Epithelial cell of esophagus (primary cell): ENCODE measurements around the gene C11orf68.

Experiments
- DNase-seq: peaks from one replicate; pipeline ENCODE4 v3.0.0; 2010; ENCODE audit warnings: low read depth
- H3K4me3 ChIP-seq: 2 replicates; pipeline ENCODE4 v1.5.1; 2011; ENCODE audit warnings: mild to moderate bottlenecking, low read length, control low read depth
- TF ChIP-seq, protein P1 (sequence below): IDR thresholded peaks from 2 replicates; pipeline ENCODE4 v1.5.1; 2011; ENCODE audit warnings: low read depth, mild to moderate bottlenecking, low read length, control low read depth, inconsistent platforms; ENCODE audit not compliant: insufficient read depth; ENCODE audit errors: missing control alignments

The C11orf68 gene

DNA sequence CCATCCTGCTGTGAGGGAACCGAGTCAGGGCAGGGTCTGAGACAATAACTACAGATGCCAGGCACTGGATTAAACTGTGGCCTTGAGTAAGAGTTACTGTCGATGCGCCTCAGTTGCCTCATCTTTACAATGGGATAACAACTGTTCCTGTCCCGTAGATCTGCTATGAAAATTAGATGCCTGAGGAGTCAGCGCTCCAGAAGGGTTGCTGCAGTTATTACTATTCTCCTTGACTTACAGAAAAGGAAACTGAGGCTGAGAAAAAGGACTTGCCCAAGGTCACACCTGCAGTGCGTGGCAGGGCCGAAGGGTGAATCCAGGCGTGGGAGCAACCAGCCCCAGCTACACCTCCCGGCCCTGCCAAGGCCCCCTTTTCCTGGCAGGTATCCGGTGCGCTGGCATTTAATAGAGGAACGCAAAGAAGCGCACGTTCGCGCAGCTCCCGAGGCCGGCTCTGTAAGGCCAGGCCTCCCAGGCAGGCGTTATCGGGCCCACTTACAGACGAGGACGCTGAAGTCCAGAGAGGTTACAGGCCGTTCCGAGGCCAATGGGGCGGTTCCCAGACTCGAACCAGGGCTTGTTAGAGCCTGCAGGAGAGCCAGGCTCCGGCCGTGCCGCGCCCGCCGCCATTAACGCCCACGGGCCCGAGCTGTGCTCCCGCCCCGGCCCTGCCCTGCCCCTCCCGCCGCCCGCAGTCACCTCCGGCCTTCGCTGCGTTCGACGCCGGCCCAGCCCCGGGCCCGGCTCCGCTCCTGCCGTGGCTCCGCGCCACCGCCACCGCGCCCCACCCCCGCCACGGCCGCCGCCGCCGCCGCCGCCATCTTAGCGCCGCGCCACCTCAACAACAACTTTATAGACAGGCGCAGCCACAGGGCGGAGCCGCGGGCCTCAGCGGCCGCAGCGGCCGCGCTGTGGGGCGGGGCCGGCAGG is at the start of gene C11orf68:
TSS of gene C11orf68 (minus strand) at position 852 of the 930 bp plus-strand sequence. CDS start at position 821, 31 bp downstream.
- TF ChIP-seq, protein P1, sequence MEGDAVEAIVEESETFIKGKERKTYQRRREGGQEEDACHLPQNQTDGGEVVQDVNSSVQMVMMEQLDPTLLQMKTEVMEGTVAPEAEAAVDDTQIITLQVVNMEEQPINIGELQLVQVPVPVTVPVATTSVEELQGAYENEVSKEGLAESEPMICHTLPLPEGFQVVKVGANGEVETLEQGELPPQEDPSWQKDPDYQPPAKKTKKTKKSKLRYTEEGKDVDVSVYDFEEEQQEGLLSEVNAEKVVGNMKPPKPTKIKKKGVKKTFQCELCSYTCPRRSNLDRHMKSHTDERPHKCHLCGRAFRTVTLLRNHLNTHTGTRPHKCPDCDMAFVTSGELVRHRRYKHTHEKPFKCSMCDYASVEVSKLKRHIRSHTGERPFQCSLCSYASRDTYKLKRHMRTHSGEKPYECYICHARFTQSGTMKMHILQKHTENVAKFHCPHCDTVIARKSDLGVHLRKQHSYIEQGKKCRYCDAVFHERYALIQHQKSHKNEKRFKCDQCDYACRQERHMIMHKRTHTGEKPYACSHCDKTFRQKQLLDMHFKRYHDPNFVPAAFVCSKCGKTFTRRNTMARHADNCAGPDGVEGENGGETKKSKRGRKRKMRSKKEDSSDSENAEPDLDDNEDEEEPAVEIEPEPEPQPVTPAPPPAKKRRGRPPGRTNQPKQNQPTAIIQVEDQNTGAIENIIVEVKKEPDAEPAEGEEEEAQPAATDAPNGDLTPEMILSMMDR = no peak
- peak; percentile 60 for DNase-seq
- peak within 1 kb of the TSS; percentile 85 for H3K4me3 ChIP-seq

DNA sequence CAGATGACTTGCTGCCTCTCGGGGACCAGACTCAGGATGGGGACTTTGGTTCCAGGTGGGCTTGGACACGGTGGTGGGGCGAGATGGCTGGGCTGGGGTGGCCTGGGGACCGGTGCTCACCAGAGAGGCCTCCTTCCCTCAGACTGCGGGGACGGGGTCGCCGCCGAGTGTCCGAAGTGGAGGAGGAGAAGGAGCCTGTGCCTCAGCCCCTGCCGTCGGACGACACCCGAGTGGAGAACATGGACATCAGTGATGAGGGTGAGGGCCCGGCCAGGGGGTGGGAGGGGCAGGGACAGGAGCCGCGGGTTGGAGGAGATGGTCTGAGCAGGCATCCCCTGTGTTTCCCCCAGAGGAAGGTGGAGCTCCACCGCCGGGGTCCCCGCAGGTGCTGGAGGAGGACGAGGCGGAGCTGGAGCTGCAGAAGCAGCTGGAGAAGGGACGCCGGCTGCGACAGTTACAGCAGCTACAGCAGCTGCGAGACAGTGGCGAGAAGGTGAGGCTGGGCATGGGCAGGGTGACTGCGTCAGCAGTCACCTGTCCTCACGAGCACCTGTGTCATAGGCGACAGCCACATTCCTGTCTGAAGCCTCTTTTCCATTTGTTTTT is 48.6 kb upstream of the C11orf68 start:
- TF ChIP-seq, protein P1 = no peak
- no peak for DNase-seq
- H3K4me3 ChIP-seq = no peak overlapping the region

DNA sequence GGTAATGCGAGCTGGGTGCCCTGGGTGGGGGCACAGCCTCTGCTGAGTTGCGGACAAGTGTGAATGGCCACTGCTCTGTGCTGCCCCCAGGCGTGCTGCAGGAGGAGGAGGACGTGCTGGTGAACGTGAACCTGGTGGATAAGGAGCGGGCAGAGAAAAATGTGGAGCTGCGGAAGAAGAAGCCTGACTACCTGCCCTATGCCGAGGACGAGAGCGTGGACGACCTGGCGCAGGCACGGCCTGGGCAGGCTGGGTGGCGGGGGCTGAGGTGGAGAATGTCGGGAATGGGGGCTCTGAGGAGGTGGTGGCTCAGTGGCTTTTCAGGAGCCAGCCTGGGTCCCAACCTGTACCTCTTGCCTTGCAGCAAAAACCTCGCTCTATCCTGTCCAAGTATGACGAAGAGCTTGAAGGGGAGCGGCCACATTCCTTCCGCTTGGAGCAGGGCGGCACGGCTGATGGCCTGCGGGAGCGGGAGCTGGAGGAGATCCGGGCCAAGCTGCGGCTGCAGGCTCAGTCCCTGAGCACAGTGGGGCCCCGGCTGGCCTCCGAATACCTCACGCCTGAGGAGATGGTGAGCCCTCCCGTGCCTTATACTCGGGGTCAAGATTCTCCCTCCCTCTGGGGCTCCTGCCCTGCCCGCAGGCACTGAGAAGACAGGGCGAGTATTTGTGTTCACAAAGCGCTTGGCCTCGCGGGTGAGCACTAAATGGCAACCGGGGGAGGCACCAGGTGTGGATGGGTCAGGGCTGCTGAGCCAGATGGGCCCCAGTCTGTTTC is 47.3 kb upstream of the C11orf68 start:
- TF ChIP-seq, protein P1 = no peak
- H3K4me3 ChIP-seq = no peak overlapping the region
- DNase-seq = no peak

DNA sequence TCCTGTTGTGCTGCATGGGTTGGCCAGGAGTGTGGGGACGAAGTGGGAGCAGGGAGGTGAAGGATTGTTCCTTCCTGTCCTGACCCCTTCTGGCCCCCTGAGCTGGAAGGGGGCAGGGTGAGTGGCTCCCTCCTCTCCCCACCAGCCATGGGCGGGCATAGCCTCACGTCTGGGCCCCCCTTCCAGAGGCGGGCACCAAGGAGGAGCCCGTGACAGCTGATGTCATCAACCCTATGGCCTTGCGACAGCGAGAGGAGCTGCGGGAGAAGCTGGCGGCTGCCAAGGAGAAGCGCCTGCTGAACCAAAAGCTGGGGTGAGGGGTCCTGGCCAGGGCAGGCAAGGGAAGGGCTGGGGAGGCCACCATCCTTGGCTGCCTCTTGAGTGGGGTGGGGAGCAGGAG is 46.0 kb upstream of the C11orf68 start:
- TF ChIP-seq, protein P1 = no peak
- H3K4me3 ChIP-seq = no peak overlapping the region
- DNase-seq = no peak

DNA sequence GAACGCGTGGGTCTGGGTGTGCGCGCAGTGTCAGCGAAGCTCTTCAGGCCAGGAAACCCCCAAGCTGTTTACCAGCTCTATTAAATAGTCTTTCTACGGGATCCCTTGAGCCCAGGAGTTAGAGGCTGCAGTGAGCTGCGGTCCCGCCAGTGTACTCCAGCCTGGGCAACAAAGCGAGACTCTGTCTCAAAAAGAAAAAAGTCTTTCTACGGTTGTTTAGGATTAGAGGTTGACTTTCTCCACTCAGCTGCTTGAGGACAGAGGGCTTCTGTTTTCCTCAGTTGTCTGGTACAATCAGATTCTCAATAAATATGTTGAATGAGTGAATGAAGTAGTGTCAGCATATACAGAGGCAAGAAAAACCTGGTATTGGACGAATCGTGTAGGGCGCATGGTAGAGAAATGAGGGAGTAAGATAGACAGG is 43.3 kb upstream of the C11orf68 start:
- no peak for DNase-seq
- TF ChIP-seq, protein P1 = no peak
- peak overlapping the region; percentile 83 for H3K4me3 ChIP-seq

DNA sequence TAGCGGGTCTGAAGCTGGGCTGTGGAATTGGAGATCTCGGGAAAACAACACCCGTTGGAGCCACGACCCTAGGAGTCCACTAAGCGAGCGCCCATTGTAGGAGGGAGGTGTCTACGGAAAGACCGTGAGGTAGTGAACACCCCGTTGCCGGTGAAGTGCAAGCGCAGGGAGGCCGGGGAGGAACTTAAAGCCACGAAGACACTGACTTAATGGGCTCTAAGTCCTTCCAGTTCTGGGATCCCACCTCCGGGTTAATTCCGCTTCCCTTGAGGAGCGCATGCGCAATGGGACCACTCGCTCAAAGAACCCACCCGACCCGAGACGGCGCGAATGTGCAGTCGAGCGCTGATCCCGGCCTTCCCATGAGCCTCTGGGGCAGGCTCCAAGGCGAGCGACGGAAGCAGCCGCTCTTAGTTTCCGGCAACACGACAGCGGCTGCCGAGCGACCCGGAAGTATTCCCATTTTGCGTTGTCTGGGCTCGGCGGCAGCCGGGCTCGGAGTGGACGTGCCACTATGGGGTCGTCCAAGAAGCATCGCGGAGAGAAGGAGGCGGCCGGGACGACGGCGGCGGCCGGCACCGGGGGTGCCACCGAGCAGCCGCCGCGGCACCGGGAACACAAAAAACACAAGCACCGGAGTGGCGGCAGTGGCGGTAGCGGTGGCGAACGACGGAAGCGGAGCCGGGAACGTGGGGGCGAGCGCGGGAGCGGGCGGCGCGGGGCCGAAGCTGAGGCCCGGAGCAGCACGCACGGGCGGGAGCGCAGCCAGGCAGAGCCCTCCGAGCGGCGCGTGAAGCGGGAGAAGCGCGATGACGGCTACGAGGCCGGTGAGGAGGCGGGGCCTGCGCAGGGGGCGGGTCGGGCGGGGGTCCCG is 42.6 kb upstream of the C11orf68 start, which contains the start of gene SART1:
TSS of gene SART1 (plus strand) at position 468 of the 874 bp plus-strand sequence. CDS start at position 515, 47 bp downstream.
- H3K4me3 ChIP-seq = peak within 1 kb of the TSS; percentile 83
- DNase-seq = peak; percentile 96
- TF ChIP-seq, protein P1 = no peak
